NCI-H1092 treated with DMSO at 0.1 percent for 48 hours (cell line): ENCODE measurements around the gene ANKFN1.

Experiments used
- DNase-seq: peaks from one replicate; lab custom pipeline; 2025; lab: John Stamatoyannopoulos, UW

Gene ANKFN1

GRCh38 chr17:56436142-56436541 lies 282.9 kb downstream of the ANKFN1 start:
- DNase-seq, result no peak

GRCh38 chr17:56440419-56440818 lies 287.1 kb downstream of the ANKFN1 start:
- DNase-seq, result no peak

GRCh38 chr17:56441308-56441707 lies 288.0 kb downstream of the ANKFN1 start:
- no peak for DNase-seq

- no peak for DNase-seq
Measured at GRCh38 chr17:56445692-56446411, 292.6 kb downstream of the ANKFN1 start.

- DNase-seq, result no peak
Measured at GRCh38 chr17:56447171-56447570, 293.9 kb downstream of the ANKFN1 start.

- no peak for DNase-seq
Measured at GRCh38 chr17:56448371-56448770, 295.1 kb downstream of the ANKFN1 start.

- no peak for DNase-seq
Measured at GRCh38 chr17:56449176-56449575, 295.9 kb downstream of the ANKFN1 start.

- no peak for DNase-seq
Measured at GRCh38 chr17:56451629-56452028, 298.4 kb downstream of the ANKFN1 start.

GRCh38 chr17:56452461-56452860 lies 299.2 kb downstream of the ANKFN1 start:
- no peak for DNase-seq

- no peak for DNase-seq
Measured at GRCh38 chr17:56457501-56457900, 304.2 kb downstream of the ANKFN1 start.

- no peak for DNase-seq
Measured at GRCh38 chr17:56465886-56466285, 312.6 kb downstream of the ANKFN1 start.

GRCh38 chr17:56468840-56469239 lies 315.6 kb downstream of the ANKFN1 start:
- no peak for DNase-seq

GRCh38 chr17:56471696-56472095 lies 318.4 kb downstream of the ANKFN1 start:
- DNase-seq, result no peak

GRCh38 chr17:56475116-56475515 lies 321.8 kb downstream of the ANKFN1 start:
- no peak for DNase-seq

- DNase-seq, result peak; percentile 27
Measured at GRCh38 chr17:56478836-56479447, 325.7 kb downstream of the ANKFN1 start.

GRCh38 chr17:56480501-56480900 lies 327.2 kb downstream of the ANKFN1 start:
- no peak for DNase-seq

GRCh38 chr17:56481659-56482058 lies 328.4 kb downstream of the ANKFN1 start:
- DNase-seq, result no peak

GRCh38 chr17:56482229-56482628 lies 329.0 kb downstream of the ANKFN1 start:
- DNase-seq, result no peak

GRCh38 chr17:56486732-56487131 lies 333.5 kb downstream of the ANKFN1 start:
- DNase-seq, result no peak

GRCh38 chr17:56488800-56489199 lies 335.5 kb downstream of the ANKFN1 start:
- DNase-seq, result no peak

GRCh38 chr17:56489980-56490379 lies 336.7 kb downstream of the ANKFN1 start:
- peak; percentile 8 for DNase-seq

GRCh38 chr17:56495556-56495955 lies 342.3 kb downstream of the ANKFN1 start:
- no peak for DNase-seq

- DNase-seq, result no peak
Measured at GRCh38 chr17:56497132-56497531, 343.9 kb downstream of the ANKFN1 start.
